GM12801 (cell line): ENCODE data around the gene LZTS2.

ENCODE experiments used
- CTCF ChIP-seq: IDR thresholded peaks from one replicate; pipeline ENCODE4 v1.5.1; 2011; ENCODE audit warnings: control low read depth; ENCODE audit not compliant: insufficient read length; ENCODE audit errors: extremely low read depth

The LZTS2 gene

GRCh38 chr10:100968062-100968736 lies 31.4 kb upstream of the LZTS2 start:
- TF ChIP-seq CTCF = no peak

- no peak for TF ChIP-seq CTCF
These were observed 30.8 kb upstream of the LZTS2 start for GRCh38 chr10:100968863-100969186.

DNA sequence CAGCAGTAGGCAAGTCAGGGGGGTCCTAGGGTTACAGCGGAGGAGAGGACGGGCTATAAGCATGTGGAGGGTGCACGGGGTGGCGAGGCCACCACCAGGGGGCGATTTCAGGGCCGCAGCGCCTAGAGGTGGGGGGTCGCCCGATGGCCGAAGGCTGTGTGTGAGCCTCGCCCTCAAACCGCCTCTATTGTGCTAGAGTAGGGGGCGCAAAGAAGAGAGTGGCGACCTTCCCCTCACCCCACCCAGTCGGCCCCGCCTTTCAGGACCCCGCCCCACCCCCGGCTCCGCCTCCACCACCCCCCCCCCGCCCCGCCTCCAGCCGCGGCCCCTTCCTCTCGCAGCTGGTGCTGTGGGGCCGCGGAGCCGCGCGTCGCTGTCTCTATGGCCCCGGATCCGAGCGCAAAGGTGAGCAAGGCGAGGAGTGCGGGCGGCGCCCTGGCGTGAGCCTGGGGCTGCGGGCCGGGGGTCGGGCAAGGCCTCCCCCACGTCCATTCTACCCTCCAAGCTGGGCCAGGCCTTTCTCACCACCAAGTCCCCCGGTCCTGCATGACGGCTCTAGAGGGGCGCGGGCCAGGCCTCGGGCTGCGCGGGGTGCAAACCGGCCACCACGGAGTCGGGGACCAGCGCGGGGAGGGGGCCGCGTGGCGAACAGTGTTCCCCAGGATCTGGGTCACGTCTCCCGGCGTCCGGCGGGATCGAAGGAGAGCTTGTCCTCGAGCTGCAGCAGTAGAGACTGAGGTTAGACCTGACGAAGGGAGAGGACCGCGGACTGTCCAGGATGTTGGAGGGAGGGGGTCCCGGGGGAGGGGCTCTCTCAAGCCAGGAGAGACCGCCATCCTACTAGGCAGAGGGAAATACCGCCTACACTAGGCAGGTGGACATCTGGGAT lies 30.2 kb upstream of the LZTS2 start, which contains the start of gene SEMA4G:
TSS of gene SEMA4G (plus strand) at position 318 of the 889 bp plus-strand sequence. CDS start 3,409 bp downstream, outside the sequence.
- TF ChIP-seq CTCF = no peak

- no peak for TF ChIP-seq CTCF
These were observed 29.3 kb upstream of the LZTS2 start for GRCh38 chr10:100970076-100970913.

- no peak for TF ChIP-seq CTCF
These were observed 28.4 kb upstream of the LZTS2 start for GRCh38 chr10:100970914-100971811.

- no peak for TF ChIP-seq CTCF
These were observed 27.3 kb upstream of the LZTS2 start for GRCh38 chr10:100972115-100972903.
